Measurements from ENCODE around the gene PPFIBP2.

PPFIBP2 gene

DNA sequence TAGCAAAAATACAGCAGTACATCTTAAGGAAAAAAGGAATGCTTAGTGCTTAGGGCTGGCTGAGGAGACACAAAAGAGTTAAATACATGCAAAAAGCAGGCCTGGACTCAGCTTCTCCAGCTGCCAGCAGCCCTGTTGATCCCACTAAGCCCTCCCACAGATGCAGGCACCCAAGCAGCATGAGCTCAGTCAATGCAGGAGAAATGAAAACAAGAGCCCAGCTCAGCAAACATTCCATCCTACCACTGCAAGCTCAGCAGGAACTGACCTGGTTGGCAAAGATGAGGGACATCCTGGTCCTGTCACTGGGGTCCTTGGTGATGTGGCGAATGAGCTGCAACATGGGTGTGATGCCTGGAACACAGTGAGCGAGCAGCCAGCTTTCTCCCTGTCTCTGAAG is 153.7 kb downstream of the PPFIBP2 start:
- ATAC-seq: no peak
- TF ChIP-seq BACH2 (CRISPR knock-in tag; IDR thresholded peaks at IDR 0.05; ENCODE audit: borderline replicate concordance): no peak
- TF ChIP-seq CSDC2 (CRISPR knock-in tag; IDR thresholded peaks at IDR 0.05): no peak
- no peak for TF ChIP-seq ZFP30 (CRISPR knock-in tag; IDR thresholded peaks at IDR 0.05)
- no peak for TF ChIP-seq ZNF8 (CRISPR knock-in tag; IDR thresholded peaks at IDR 0.05)
- TF ChIP-seq, protein P1, sequence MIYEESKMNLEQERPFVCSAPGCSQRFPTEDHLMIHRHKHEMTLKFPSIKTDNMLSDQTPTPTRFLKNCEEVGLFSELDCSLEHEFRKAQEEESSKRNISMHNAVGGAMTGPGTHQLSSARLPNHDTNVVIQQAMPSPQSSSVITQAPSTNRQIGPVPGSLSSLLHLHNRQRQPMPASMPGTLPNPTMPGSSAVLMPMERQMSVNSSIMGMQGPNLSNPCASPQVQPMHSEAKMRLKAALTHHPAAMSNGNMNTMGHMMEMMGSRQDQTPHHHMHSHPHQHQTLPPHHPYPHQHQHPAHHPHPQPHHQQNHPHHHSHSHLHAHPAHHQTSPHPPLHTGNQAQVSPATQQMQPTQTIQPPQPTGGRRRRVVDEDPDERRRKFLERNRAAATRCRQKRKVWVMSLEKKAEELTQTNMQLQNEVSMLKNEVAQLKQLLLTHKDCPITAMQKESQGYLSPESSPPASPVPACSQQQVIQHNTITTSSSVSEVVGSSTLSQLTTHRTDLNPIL (CRISPR knock-in tag; IDR thresholded peaks at IDR 0.05; ENCODE audit: low read depth): no peak
- TF ChIP-seq SNAI2 (CRISPR knock-in tag; IDR thresholded peaks at IDR 0.05): no peak
- TF ChIP-seq ZNF565 (CRISPR knock-in tag; conservative IDR thresholded peaks at IDR 0.05; ENCODE audit: low read depth): no peak
- no peak for TF ChIP-seq PPARA (CRISPR knock-in tag; IDR thresholded peaks at IDR 0.05; ENCODE audit: borderline replicate concordance)
- TF ChIP-seq ZFP3 (CRISPR knock-in tag; IDR thresholded peaks at IDR 0.05): no peak
- TF ChIP-seq ARNTL (CRISPR knock-in tag; IDR thresholded peaks at IDR 0.05; ENCODE audit: borderline replicate concordance, low read depth): no peak
- no peak for TF ChIP-seq ZNF70 (CRISPR knock-in tag; IDR thresholded peaks at IDR 0.05)
- TF ChIP-seq ISL1 (CRISPR knock-in tag; IDR thresholded peaks at IDR 0.05): no peak
- TF ChIP-seq, protein P2, sequence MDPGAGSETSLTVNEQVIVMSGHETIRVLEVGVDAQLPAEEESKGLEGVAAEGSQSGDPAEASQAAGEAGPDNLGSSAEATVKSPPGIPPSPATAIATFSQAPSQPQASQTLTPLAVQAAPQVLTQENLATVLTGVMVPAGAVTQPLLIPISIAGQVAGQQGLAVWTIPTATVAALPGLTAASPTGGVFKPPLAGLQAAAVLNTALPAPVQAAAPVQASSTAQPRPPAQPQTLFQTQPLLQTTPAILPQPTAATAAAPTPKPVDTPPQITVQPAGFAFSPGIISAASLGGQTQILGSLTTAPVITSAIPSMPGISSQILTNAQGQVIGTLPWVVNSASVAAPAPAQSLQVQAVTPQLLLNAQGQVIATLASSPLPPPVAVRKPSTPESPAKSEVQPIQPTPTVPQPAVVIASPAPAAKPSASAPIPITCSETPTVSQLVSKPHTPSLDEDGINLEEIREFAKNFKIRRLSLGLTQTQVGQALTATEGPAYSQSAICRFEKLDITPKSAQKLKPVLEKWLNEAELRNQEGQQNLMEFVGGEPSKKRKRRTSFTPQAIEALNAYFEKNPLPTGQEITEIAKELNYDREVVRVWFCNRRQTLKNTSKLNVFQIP (CRISPR knock-in tag; IDR thresholded peaks at IDR 0.05; ENCODE audit: borderline replicate concordance, low read depth): no peak
- no peak for TF ChIP-seq OSR1 (CRISPR knock-in tag; IDR thresholded peaks at IDR 0.05)
- TF ChIP-seq GLIS3 (CRISPR knock-in tag; IDR thresholded peaks at IDR 0.05): no peak
- no peak for TF ChIP-seq TOX (CRISPR knock-in tag; IDR thresholded peaks at IDR 0.05; ENCODE audit: borderline replicate concordance)
- no peak for TF ChIP-seq TCF4 (CRISPR knock-in tag; IDR thresholded peaks at IDR 0.05; ENCODE audit: borderline replicate concordance)
- no peak for TF ChIP-seq ZC3H10 (CRISPR knock-in tag; IDR thresholded peaks at IDR 0.05)
- no peak for TF ChIP-seq RARB (CRISPR knock-in tag; IDR thresholded peaks at IDR 0.05)

DNA sequence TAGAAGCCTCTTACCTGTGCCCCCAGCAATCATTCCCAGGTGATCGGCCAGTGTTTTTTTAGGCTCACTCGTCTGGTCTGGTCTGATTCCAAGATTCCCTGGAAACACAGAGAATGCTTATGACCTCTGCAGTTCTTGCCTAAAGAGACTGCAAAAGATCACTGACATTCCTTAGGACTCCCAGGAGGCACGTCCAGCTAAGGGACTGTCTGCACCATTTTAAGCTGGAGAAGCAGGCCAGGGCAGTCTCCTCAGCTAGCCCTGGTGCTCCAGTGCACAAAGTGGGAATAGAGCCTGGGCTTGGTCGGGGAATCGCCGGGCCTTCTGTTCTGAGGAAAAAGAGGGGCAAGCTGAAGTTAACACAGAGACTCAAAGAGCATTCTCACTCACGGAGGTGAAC is 154.7 kb downstream of the PPFIBP2 start:
- no peak for TF ChIP-seq ZC3H10 (CRISPR knock-in tag; IDR thresholded peaks at IDR 0.05)
- ATAC-seq: no peak

DNA sequence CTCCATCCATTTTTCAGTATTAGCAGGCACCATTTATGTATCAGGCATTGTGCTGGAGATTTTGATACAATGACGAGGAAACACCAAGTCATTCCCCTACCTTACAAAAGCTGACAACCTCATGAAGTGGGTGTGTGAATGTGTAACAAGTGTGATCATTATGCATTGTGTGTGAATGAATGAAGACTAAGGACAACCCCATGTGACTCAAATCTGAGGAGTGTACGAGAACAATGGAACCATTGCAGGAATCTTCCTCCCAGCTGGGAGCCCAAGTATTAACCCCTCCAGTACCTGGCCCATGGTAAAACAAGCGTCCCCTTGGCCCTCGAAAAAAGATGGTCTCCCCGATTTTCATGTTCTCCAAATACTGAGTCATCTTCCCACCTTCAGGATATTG is 155.1 kb downstream of the PPFIBP2 start:
- no peak for ATAC-seq
- TF ChIP-seq ZNF70 (CRISPR knock-in tag; IDR thresholded peaks at IDR 0.05): no peak
- TF ChIP-seq ZFP3 (CRISPR knock-in tag; IDR thresholded peaks at IDR 0.05): no peak
- TF ChIP-seq SNAI2 (CRISPR knock-in tag; IDR thresholded peaks at IDR 0.05): no peak
- TF ChIP-seq ZNF8 (CRISPR knock-in tag; IDR thresholded peaks at IDR 0.05): no peak
- TF ChIP-seq GLIS3 (CRISPR knock-in tag; IDR thresholded peaks at IDR 0.05): no peak
- TF ChIP-seq, protein P3, sequence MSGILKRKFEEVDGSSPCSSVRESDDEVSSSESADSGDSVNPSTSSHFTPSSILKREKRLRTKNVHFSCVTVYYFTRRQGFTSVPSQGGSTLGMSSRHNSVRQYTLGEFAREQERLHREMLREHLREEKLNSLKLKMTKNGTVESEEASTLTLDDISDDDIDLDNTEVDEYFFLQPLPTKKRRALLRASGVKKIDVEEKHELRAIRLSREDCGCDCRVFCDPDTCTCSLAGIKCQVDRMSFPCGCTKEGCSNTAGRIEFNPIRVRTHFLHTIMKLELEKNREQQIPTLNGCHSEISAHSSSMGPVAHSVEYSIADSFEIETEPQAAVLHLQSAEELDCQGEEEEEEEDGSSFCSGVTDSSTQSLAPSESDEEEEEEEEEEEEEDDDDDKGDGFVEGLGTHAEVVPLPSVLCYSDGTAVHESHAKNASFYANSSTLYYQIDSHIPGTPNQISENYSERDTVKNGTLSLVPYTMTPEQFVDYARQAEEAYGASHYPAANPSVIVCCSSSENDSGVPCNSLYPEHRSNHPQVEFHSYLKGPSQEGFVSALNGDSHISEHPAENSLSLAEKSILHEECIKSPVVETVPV (CRISPR knock-in tag; IDR thresholded peaks at IDR 0.05): no peak
- TF ChIP-seq ZFP30 (CRISPR knock-in tag; IDR thresholded peaks at IDR 0.05): no peak
- TF ChIP-seq CSDC2 (CRISPR knock-in tag; IDR thresholded peaks at IDR 0.05): no peak
- no peak for TF ChIP-seq TCF4 (CRISPR knock-in tag; IDR thresholded peaks at IDR 0.05; ENCODE audit: borderline replicate concordance)
- TF ChIP-seq, protein P1 (CRISPR knock-in tag; IDR thresholded peaks at IDR 0.05; ENCODE audit: low read depth): no peak
- TF ChIP-seq PPARA (CRISPR knock-in tag; IDR thresholded peaks at IDR 0.05; ENCODE audit: borderline replicate concordance): no peak
- TF ChIP-seq, protein P4, sequence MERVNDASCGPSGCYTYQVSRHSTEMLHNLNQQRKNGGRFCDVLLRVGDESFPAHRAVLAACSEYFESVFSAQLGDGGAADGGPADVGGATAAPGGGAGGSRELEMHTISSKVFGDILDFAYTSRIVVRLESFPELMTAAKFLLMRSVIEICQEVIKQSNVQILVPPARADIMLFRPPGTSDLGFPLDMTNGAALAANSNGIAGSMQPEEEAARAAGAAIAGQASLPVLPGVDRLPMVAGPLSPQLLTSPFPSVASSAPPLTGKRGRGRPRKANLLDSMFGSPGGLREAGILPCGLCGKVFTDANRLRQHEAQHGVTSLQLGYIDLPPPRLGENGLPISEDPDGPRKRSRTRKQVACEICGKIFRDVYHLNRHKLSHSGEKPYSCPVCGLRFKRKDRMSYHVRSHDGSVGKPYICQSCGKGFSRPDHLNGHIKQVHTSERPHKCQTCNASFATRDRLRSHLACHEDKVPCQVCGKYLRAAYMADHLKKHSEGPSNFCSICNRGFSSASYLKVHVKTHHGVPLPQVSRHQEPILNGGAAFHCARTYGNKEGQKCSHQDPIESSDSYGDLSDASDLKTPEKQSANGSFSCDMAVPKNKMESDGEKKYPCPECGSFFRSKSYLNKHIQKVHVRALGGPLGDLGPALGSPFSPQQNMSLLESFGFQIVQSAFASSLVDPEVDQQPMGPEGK (CRISPR knock-in tag; IDR thresholded peaks at IDR 0.05; ENCODE audit: borderline replicate concordance): no peak
- TF ChIP-seq BACH2 (CRISPR knock-in tag; IDR thresholded peaks at IDR 0.05; ENCODE audit: borderline replicate concordance): no peak

DNA sequence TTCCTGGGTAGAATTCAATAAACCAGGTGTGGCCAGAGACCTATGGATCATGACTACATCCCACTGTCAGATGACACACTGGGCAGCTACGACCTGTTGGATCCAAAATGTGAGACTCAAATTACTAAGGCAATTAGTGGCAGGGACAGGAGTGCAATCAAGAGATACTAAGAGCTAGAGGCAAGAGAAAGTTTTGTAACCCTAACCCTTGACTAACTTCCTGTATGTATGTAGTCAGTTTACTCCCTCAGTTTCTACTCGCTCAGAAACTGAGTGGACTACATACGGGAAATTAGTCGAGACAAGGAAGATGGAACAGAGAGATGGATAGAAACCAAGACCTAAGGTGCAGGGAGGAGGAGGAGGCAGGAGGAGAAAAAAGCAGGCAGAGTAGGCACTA is 156.8 kb downstream of the PPFIBP2 start:
- ATAC-seq: no peak
- TF ChIP-seq GLIS3 (CRISPR knock-in tag; IDR thresholded peaks at IDR 0.05) (no peak), SNAI2 (CRISPR knock-in tag; IDR thresholded peaks at IDR 0.05) (no peak), ZNF565 (CRISPR knock-in tag; conservative IDR thresholded peaks at IDR 0.05; ENCODE audit: low read depth) (no peak), ISL1 (CRISPR knock-in tag; IDR thresholded peaks at IDR 0.05) (no peak), OSR1 (CRISPR knock-in tag; IDR thresholded peaks at IDR 0.05) (no peak), TOX (CRISPR knock-in tag; IDR thresholded peaks at IDR 0.05; ENCODE audit: borderline replicate concordance) (no peak)
- TF ChIP-seq, protein P2 (CRISPR knock-in tag; IDR thresholded peaks at IDR 0.05; ENCODE audit: borderline replicate concordance, low read depth): no peak
- TF ChIP-seq, protein P5, sequence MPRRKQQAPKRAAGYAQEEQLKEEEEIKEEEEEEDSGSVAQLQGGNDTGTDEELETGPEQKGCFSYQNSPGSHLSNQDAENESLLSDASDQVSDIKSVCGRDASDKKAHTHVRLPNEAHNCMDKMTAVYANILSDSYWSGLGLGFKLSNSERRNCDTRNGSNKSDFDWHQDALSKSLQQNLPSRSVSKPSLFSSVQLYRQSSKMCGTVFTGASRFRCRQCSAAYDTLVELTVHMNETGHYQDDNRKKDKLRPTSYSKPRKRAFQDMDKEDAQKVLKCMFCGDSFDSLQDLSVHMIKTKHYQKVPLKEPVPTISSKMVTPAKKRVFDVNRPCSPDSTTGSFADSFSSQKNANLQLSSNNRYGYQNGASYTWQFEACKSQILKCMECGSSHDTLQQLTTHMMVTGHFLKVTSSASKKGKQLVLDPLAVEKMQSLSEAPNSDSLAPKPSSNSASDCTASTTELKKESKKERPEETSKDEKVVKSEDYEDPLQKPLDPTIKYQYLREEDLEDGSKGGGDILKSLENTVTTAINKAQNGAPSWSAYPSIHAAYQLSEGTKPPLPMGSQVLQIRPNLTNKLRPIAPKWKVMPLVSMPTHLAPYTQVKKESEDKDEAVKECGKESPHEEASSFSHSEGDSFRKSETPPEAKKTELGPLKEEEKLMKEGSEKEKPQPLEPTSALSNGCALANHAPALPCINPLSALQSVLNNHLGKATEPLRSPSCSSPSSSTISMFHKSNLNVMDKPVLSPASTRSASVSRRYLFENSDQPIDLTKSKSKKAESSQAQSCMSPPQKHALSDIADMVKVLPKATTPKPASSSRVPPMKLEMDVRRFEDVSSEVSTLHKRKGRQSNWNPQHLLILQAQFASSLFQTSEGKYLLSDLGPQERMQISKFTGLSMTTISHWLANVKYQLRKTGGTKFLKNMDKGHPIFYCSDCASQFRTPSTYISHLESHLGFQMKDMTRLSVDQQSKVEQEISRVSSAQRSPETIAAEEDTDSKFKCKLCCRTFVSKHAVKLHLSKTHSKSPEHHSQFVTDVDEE (CRISPR knock-in tag; IDR thresholded peaks at IDR 0.05): no peak

Measured in SK-N-SH treated with all-trans-retinoic acid at 6 μM for 48 hours (cell line).